Measurements from ENCODE around the gene GRK5.
A peak's percentile ranks its signal among the peaks of the same experiment; 100 is the strongest.
"Not testable (repeated sequence)": the region's sequence is repeated elsewhere in the genome, so short reads cannot be mapped to it uniquely, and the experiment has no call there.

The GRK5 gene

DNA sequence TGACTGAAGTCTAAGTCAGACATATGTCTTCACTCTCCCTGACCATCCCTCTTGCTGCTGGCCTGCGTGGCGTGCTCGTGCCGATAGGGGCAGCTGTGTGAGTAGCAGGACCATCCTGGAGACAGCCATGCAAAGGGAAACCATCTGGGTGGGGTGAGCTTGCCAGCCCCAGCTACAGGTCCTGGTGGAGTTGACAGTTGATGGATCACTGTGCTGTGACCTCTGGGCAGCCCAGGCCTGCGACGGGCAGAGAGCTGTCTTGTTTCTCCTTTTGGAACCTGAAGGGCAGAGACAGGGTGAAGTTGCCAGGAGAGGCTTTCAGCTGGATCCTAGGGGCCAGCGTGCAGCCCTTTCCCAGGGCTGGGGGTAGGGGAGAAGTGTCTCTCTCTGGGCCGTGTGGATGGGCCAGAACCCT, 44.7 kb downstream of the GRK5 start:
- peak; percentile 52 to 71 for DNase-seq

DNA sequence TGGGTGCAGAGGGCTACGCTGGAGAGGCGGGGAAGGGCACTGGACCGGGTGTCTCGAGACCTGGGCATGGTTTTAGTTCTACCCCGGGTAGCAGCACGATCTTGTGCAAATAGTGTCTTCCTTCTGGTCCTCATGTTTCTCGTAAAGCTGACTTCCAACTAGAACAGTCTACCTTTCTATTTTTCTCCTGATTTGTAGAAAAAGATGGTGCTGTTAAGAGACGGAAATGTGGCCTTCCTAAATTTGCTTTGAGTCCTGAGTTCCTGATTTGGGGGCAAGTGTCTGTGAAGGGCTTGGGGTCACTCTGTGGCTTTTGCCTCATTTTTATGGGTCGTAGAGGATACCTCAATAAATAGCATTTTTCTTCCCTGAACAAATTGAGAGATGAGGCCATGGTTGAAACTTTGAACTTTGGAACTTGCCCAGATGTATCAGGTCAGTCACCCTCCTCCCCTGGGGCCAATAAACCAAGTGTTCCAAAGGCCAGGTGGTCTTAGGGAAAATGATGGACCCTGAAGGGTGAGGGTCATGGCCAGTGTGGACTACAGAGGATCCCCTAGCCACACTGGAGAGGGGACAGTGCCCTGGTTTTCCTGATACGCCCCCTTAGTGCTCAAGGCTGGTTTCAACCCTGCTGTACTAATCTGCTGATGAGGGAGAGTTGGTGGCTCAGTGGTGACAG, 45.2 kb downstream of the GRK5 start:
- no peak for DNase-seq

DNA sequence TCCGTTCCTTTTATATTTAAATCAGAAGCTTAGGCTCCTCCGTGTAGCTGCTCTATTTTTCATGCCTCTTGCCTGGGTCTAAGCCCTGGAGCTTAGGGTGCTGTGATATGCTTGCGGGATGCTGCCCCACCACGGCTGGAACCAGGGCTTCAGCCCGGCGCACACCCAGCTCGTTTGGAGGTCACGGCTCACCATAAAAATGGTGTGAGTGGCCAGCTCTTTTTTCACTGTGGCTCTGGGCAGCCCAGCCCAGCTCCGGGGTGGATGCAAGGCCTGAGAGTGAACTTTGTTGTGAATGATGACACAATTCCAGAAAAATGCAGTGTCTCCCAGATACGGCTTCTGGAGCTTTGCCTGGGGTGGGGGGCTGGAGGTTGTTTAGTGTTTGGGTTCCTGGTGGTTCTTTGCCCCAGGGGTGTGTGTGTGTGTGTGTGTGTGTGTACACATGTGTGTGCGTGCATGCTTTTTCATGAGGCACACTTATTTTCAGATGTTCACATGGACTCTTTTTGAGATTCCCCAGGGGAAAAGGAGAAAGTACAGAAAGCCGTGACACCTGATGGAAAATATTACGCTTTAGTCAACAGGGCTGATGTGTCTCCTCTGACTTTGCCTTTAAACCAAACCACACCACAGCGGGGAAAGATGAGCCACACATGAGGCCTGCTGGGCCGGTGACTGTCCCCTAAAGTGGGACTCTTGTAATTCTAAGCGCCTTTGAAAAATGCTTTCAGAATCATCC, 46.2 kb downstream of the GRK5 start:
- peak in 1 of 2 experiments; percentile 35 for DNase-seq

DNA sequence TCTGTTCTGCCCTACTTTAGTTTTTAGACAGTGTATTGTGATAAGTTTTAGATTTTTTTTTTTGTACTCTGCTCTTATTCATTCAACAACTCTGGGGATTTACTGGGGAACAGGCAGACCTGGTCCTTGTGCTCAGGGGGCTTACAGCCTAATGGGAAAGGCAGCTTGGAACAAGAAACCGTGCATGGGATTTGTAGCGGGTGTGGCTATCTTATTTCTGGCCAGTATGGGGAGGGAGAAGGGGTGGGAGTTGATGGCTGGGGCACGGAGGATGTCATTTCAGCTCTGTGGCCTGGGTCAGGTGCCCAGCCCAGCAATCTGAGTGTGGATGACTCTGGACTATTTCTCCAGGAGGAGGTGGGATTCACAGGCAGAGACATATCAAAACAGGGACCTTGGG, 47.0 kb downstream of the GRK5 start:
- no peak for DNase-seq

DNA sequence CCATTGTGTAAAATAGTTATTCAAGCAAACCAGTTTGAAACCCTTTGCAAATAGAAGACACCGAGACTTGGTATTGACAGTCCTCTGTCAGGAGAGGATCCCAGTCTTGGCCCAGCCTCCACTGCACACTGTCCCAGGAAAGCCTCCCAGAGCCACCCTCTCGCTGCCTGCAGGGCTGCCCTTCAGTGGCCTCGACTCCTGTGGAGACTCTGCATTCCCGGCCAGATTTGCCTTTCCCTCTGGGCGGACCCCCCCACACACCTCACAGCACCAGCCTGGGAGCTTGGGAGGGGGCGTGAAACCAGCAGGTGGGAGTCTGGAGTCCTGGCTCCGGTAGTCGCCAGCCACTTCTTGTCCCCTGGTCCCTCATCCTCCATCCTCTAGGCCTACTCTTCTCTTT, 48.7 kb downstream of the GRK5 start:
- no peak for DNase-seq

DNA sequence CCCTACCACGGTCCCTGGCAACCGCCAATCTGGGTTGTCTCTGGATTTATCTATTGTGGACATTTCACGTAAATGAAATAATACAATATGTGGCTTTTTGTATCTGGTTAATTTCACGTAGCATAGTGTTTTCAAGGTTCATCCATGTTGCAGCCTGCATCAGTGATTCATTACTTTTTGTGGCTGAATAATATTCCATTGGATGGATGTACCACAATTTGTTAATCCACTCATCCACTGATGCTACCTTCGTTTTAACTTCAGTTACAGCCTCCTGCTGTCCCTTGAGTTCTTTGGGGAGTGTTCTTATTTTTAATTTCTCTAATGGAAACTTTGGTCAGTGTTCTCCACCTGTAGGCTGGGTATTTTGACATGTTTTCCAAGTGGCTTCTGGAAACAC, 49.5 kb downstream of the GRK5 start:
- DNase-seq, result no peak

DNA sequence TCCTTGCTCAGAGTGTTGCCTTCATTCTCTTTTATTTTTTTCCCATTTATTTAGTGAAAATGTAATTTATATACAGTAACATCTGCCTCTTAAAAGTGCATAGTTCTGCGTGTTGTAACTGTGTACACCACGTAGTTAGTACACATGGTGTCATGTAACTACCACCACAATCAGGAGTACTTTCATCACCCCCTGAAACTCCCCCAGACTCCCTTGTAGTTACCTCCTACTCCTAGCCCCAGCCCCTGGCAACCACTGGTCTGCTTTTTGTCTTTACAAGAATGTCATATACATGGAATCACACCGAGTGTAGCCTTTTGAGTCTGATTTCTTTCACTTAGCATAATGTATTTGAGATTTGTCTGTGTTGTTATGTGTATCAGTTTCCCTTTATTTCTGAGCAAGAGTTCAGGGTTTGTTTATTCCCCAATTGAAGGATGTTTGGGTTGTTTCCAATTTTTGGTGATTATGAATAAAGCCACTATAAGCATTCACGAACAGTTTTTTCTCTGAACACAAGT, 50.6 kb downstream of the GRK5 start:
- DNase-seq, result no peak

DNA sequence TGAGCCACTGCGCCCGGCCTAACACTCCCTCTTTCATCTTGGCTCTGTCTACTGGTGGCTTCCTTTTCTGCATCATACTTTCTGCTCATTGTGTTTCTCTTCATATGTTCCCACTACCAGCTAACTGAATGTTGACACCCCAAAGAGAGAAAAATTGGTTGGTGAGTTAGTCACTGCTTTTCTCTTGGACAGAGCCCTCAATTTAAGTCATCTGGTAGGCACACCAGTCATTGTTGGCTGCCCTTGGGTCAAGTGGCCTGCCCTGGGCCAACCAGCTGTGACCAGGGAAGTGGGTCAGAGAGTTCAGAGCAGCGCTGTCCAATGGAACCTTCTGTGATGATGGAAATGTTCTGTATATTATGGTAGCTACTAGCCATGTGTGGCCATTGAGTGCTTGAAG, 52.0 kb downstream of the GRK5 start:
- DNase-seq, result no peak

DNA sequence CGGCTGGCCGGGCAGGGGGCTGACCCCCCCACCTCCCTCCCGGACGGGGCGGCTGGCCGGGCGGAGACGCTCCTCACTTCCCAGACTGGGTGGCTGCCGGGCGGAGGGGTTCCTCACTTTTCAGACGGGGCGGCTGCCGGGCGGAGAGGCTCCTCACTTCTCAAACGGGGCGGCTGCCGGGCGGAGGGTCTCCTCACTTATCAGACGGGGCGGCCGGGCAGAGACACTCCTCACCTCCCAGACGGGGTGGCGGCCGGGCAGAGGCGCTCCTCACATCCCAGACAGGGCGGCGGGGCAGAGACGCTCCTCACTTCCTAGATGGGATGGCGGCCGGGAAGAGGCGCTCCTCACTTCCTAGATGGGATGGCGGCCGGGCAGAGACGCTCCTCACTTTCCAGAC, 53.6 kb downstream of the GRK5 start:
- not testable (repeated sequence) for DNase-seq

DNA sequence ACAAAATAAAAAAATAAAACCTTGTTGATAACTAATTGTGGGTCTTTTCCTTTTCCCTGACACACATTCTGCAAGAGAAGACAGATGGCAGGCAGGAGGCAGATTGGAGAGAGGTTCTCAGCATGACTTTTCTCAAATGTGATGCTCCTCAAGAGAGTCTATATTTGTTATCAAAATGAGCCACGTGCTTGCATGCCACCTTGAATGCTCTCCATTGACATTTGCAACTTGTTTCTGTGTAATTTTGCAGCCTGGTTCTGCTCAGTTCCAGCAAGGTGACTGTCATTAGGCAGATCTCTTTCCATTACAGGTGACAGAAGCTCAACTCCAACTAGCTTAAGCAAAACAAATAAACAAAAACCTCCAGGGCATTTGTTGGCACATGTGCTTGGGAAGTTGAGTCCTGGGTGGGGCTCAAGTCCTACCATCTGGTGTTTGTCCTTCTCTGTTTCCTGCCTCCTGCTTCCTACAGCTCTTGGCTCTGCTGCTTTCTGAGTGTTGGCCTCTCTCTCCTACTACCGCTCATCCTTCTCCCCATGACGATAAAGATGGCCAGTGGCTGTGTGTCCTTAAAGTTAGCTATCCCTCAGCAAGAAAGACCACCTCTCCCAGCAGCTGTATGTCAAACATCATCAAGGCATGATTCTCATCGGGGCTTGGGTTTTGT, 56.7 kb downstream of the GRK5 start:
- DNase-seq, result no peak

DNA sequence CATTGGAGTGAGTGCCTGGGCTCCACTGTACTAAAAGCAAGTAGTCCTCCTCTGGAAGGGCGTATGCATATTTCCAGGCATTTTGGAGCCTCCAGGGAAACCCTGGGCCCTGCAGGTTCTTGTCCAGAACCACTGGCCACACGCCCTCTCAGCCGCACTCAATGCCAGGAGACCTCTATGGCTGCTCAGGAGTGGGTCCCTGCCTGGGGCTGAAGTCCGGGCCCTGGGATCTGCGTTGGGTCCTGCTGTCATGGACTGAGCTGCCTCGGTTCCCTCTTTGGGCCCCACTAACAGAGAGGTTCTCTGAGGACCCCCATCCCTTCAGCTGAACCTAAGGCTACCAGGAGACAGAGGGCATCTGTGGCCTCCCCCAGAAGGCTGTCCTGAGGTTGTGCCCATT, 58.3 kb downstream of the GRK5 start:
- DNase-seq, result no peak

DNA sequence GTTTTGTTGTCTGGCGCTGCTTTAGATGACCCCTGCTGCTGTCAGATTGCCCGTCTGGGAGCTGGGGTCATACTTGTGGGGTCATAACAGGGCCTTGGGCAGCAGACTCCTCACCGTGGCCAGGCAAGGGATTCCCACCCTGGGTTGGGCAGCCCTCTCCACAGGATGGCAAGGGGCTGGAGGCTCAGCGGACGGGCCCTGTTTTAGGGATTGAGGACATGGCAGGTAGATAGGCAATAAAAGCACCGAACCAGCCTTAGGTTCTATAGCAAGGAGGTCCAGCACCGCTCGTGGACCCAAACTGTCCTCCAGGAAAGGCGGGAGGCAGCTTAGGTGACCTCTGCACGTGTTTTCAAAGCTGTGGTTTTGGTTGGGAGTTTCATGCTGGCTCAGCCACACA, 60.0 kb downstream of the GRK5 start:
- no peak for DNase-seq

DNA sequence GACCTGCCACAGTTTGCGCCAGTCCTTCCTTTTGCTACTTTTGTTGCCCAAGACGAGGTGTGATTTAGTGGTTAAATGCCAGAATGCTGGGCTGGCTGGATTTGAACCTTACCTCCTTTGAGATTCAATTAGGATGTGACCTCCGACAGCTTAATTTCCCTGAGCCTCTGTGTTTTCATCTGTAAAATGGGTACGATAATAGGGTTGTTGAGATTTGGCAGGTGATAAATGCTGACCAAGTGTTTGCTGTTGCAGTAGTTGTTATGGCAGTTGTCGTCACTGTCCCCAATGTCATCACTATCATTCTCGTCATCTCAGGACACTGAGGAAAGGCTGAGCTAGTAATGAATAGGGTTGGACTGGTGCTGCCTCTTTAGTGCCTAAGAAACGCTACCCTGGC, 61.1 kb downstream of the GRK5 start:
- no peak for DNase-seq

DNA sequence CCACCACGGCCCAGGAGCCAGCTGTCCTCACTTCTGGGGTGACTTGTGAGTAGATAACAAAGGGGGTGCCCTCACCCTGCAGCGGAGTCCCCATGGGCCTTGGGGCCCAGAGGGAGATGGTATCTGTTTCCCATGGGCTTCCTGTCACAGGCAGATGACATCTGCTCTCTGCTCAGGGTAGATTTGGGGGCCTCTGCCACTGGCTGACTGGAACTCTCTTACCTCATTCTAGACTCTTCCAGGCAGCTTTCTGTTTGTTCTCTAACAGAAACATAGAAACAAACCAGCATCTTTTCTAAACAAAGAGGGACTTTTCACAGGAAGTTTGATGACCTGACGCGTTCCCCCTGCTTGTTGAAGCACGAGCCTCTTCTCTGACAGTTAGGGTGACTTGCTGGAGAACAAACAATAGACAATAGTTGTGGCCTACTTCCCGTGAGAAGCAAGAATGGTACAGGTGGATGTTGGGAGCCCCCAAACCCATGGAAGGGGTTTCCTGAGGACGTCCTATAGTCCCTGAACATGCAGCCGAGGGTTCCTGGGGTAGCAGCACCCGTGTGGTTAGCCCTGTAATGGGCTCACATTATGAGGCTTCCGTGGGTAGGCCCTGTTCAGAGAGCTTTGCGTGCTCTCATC, 61.6 kb downstream of the GRK5 start:
- DNase-seq, result no peak

DNA sequence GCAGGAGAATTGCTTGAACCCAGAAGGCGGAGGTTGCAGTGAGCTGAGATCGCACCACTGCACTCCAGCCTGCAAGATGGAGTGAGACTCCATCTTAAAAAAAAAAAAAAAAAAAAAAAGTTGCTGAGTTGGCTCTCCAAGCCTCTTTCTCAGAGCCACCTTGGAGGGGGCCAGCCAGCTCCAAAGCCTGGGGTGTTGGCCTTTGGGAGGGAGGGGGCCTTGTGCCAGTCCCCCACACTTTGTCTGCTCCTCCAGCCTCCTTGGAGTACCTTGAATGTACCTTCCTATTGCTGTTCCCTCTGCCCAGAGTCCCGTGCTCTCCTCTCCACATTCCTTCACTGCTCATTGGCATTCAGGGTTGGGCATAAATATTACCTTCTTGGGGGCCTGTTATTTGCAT, 62.4 kb downstream of the GRK5 start:
- DNase-seq, result no peak

DNA sequence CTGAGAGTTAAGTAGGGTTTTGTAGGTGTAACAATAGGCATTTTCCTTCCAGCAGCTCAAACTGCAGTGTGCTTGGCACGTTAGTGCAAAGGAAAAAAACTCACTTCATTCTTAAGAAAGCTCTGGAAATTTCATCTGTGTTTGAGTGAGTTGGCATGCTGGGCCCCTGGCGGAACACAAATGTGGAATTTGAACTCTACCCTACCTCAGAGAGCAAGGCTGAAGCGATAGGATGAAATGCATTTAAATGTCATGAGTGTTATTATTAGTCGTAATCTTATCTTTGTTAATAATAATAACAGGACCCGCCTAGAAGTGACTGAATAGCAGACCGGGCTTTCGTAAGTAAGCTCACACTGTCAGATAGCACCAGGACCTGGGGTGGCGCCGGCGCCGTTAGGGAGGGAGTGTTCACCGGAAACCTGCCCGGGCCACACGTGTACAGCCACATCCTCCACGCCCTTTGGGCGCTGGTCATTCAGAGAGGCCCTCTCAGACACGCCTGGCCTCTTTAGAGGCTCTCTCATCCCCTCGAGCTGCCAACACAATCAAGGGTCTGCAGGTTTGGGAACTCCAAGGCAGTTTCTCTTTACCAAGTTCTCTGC, 63.5 kb downstream of the GRK5 start:
- peak in 1 of 2 experiments; percentile 29 for DNase-seq

DNA sequence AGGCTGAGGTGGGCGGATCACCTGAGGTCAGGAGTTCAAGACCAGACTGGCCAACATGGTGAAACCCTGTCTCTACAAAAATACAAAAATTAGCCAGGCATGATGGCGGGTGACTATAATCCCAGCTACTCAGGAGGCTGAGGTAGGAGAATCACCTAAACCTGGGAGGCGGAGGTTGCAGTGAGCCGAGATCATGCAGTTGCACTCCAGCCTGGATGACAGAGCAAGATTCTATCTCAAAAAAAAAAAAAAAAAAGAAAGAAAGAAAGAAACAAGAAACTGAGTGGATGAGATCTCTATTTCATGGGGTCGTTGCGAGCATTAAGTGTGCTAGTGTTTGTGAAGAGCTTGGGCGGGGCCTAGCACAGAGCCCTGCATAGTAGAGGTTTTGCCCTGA, 65.0 kb downstream of the GRK5 start:
- DNase-seq, result not testable (repeated sequence)

DNA sequence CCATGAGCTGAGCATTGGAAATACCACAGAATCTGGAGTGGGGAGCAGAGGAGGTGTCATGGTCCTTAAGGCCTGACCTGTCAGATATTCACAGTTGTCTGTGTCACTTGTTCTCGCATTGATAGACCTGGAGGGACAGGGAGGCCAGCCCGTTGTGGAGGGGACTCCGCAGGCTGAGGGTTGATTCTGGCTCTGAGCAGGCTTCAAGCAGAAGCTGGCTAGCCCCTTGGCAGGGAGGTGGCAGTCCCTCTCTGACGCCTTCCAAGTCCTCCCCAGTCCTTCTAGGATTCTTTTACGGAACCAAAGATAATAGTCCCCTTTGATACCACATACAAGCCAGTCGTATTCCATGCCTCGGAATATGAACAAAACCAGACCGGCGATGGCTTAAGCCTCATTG, 65.4 kb downstream of the GRK5 start:
- DNase-seq, result no peak

DNA sequence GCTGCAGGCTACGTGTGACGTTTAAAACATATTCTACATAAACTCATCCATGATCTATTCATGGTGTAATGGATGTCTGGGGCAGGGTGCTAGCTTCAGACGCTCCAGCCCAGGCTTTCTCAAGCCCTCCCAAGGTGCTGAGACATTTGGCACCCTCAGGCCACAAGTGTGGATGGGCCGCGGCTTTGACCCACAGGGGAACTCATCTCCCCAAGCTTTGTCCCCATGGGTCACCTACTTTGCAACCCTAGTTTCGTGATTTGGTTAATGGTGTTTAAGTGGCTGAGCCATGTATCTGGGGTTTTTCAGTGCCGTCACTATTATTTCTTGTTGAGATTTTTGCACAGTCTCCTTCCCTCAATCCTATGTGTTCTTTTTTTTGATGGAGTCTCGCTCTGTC, 66.0 kb downstream of the GRK5 start:
- no peak for DNase-seq

DNA sequence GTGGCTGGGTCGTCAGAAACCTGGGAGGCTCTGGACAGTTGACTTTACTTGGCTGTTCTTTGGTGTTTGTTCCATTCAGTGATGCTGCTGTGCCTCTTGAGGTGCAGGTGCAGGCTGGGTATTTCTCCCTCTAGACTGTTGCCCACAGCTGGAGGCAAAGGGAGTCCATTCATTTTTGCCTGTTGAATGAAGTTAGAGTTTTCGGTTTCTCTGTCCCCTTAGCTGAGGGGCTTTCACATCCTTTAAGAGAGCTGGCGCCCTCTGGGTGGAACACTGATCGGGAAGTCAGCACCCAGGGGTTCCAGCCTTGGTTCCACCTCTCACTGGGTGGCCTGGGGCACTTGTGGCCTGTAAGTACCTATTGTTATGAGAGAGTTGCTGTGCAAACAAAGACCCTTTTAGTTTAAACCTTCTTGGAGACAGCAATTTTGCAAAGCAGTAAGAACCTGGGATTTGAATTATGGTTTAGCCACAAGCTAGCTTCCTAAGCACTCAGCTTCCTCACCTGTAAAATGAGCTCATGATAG, 67.2 kb downstream of the GRK5 start:
- no peak for DNase-seq

DNA sequence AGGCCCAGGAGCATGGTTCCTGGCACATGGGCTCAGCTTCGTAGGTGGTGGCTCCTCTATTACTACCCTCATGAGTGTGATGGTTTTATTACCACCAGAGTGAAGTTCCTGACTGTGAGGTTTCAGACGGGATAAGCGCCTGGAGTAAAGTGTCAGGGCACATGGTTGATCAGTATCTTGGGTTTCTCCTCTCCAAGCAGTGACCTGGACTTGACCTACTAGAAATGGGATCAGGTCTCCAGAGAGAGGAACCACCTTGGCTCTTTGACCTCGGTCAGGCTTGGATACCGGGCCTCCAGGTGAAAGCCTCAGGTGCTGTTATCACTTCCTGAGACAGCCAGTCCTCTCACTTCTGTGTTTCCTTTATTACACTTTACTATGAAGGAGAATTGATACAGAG, 67.7 kb downstream of the GRK5 start:
- no peak for DNase-seq

DNA sequence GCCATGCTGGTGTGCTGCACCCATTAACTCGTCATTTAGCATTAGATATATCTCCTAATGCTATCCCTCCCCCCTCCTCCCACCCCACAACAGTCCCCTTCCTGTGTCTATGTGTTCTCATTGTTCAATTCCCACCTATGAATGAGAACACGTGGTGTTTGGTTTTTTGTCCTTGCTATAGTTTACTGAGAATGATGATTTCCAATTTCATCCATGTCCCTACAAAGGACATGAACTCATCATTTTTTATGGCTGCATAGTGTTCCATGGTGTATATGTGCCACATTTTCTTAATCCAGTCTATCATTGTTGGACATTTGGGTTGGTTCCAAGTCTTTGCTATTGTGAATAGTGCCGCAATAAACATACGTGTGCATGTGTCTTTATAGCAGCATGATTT, 68.8 kb downstream of the GRK5 start:
- DNase-seq, result not testable (repeated sequence)
